Measurements from ENCODE around the gene CKB. TPM values are rescaled to one million over a fixed set of nuclear protein-coding genes. Genes with fewer than 3 reads are reported as not detected.
A peak's percentile ranks its signal among the peaks of the same experiment; 100 is the strongest.

Gene CKB
- total and polyA plus RNA-seq, 9 of the 15 experiments (the other 6 are each of a cell fraction or from before 2014, with no cell fraction given), result 23.9 to 692 (median 132) TPM

DNA sequence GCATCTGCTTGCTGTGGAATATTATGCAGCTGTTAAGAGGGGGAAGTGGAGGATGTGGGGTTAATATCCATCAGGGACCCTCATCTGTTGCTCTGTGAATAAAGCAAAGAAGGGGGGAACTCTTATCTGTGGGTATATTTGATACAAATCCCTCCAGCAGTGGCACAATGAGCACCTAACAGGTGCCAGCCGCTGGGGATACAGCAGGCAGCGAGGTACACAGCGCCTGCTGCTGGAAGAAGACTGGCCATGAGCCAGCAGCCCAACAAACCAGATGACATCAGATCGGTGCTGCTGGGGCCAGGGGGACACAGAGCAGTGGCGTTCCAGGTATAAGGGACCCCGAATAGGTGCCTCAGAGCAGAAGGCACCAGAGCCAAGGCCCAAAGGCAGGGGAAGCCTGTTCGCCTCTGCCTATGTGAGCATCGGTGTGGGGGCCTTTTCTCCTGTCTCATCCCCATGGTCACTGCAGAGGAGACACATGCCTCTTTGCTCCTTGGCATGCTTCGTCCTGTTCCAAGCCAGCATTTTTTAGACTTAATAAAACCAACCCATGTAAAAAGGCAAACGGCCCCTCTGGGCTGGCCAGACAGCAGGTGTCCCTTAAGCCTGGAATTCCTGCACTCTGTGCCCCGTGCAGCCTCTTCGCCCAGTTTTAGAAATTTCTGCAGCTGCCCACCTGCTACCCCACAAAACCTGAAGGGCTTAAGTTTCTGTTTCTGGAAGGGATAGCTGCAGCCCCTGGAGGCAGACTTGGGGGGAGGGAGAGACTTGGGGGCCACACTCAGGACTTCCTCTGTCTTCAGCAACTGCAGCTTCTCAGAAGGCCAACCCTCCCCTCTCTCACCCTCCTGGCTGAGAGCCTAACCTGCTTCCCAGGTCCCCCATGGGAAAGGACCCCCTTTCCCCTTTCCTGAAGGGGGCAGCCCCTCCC, 1.6 kb upstream of the CKB start:
- POLR2A ChIA-PET, result no interaction called here
- intact Hi-C loops (cut with micrococcal nuclease), result loop anchor here (10.0 kb wide), 1 partner anchor 129 kb away; no protein-coding TSS in a partner anchor
- BruUV-seq (replicated peaks), result no TSS peak
- Histone ChIP-seq H3K9me1 (ENCODE audit: control insufficient read depth, insufficient read depth, low read length) (no peaks in the 10 kb centered on the region), H3K9me3 (replicated peaks; ENCODE audit: control insufficient read depth, insufficient read depth, low read depth, low read length) (no peaks in the 10 kb centered on the region), H3K4me3 (no peak overlapping the region), H3K79me2 (ENCODE audit: control insufficient read depth, insufficient read depth, low read length) (peaks cover 33% of the 10 kb centered on the region), H3K27me3 (ENCODE audit: control insufficient read depth in 2 of 2, insufficient read depth in 2 of 2, low read length in 2 of 2) (no peaks in the 10 kb centered on the region), H4K20me1 (replicated peaks; ENCODE audit: control insufficient read depth, insufficient read depth, low read length) (peaks cover 11% of the 10 kb centered on the region; the same call in 1 of the 2 replicates), H3K9ac (ENCODE audit: insufficient read depth in 1 of 2, low read depth in 2 of 2, low read length in 2 of 2) (peak overlapping the region in 1 of 2 experiments; percentile 55; a peak in 1 of 4 replicates), H3K36me3 (ENCODE audit: control insufficient read depth, insufficient read depth, low read length) (peaks cover 16% of the 10 kb centered on the region; the same call in 1 of the 3 replicates), H3K4me1 (replicated peaks in 1 of 2; ENCODE audit: control insufficient read depth in 2 of 2, insufficient read depth in 2 of 2, low read length in 2 of 2) (peaks cover 31 to 88% of the 10 kb centered on the region in 2 experiments), H3K27ac (ENCODE audit: extremely low read depth, low read depth, low read length) (no peak overlapping the region), H3K4me2 (ENCODE audit: insufficient read depth, low read length) (no peak overlapping the region), H2AFZ (ENCODE audit: low read depth, low read length) (no peak overlapping the region)
- DNase-seq (ENCODE audit: extremely low read depth in 1 of 4, low spot score in 3 of 4) (no peak), FAIRE-seq (no peak), ATAC-seq (no peak)
- CTCF ChIA-PET (ENCODE audit: low intra/inter-chr PET ratio), result no interaction called here
- in situ Hi-C loops (cut with MboI), result no loop called here
- WGBS (ENCODE audit: insufficient coverage, low coverage, missing lambda C conversion rate), result 80% methylated on average over 9 of the region's 12 CpGs
- peak; percentile 52 for TF ChIP-seq NFIC (IDR thresholded peaks at IDR 0.05)
- TF ChIP-seq ZC3H4 (CRISPR knock-in tag; IDR thresholded peaks at IDR 0.05; ENCODE audit: borderline replicate concordance), result no peak
- TF ChIP-seq MCM7 (IDR thresholded peaks at IDR 0.05), result no peak
- TF ChIP-seq, protein P1, sequence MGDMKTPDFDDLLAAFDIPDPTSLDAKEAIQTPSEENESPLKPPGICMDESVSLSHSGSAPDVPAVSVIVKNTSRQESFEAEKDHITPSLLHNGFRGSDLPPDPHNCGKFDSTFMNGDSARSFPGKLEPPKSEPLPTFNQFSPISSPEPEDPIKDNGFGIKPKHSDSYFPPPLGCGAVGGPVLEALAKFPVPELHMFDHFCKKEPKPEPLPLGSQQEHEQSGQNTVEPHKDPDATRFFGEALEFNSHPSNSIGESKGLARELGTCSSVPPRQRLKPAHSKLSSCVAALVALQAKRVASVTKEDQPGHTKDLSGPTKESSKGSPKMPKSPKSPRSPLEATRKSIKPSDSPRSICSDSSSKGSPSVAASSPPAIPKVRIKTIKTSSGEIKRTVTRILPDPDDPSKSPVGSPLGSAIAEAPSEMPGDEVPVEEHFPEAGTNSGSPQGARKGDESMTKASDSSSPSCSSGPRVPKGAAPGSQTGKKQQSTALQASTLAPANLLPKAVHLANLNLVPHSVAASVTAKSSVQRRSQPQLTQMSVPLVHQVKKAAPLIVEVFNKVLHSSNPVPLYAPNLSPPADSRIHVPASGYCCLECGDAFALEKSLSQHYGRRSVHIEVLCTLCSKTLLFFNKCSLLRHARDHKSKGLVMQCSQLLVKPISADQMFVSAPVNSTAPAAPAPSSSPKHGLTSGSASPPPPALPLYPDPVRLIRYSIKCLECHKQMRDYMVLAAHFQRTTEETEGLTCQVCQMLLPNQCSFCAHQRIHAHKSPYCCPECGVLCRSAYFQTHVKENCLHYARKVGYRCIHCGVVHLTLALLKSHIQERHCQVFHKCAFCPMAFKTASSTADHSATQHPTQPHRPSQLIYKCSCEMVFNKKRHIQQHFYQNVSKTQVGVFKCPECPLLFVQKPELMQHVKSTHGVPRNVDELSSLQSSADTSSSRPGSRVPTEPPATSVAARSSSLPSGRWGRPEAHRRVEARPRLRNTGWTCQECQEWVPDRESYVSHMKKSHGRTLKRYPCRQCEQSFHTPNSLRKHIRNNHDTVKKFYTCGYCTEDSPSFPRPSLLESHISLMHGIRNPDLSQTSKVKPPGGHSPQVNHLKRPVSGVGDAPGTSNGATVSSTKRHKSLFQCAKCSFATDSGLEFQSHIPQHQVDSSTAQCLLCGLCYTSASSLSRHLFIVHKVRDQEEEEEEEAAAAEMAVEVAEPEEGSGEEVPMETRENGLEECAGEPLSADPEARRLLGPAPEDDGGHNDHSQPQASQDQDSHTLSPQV (IDR thresholded peaks at IDR 0.05), result no peak
- no peak for TF ChIP-seq RBBP5 (IDR thresholded peaks at IDR 0.05; ENCODE audit: borderline replicate concordance, insufficient read depth, low read length, poor library complexity, severe bottlenecking)
- TF ChIP-seq RNF2 (IDR thresholded peaks at IDR 0.05), result no peak
- no peak for TF ChIP-seq EGR1 (conservative IDR thresholded peaks at IDR 0.05)
- TF ChIP-seq, protein P2, sequence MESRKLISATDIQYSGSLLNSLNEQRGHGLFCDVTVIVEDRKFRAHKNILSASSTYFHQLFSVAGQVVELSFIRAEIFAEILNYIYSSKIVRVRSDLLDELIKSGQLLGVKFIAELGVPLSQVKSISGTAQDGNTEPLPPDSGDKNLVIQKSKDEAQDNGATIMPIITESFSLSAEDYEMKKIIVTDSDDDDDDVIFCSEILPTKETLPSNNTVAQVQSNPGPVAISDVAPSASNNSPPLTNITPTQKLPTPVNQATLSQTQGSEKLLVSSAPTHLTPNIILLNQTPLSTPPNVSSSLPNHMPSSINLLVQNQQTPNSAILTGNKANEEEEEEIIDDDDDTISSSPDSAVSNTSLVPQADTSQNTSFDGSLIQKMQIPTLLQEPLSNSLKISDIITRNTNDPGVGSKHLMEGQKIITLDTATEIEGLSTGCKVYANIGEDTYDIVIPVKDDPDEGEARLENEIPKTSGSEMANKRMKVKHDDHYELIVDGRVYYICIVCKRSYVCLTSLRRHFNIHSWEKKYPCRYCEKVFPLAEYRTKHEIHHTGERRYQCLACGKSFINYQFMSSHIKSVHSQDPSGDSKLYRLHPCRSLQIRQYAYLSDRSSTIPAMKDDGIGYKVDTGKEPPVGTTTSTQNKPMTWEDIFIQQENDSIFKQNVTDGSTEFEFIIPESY (CRISPR knock-in tag; IDR thresholded peaks at IDR 0.05), result peak; percentile 67; the same call in 1 of the 2 replicates
- TF ChIP-seq SIN3A (IDR thresholded peaks at IDR 0.05; ENCODE audit: borderline replicate concordance in 2 of 2, control insufficient read depth in 1 of 2, low read depth in 2 of 2, low read length in 2 of 2), result no peak
- TF ChIP-seq, protein P3, sequence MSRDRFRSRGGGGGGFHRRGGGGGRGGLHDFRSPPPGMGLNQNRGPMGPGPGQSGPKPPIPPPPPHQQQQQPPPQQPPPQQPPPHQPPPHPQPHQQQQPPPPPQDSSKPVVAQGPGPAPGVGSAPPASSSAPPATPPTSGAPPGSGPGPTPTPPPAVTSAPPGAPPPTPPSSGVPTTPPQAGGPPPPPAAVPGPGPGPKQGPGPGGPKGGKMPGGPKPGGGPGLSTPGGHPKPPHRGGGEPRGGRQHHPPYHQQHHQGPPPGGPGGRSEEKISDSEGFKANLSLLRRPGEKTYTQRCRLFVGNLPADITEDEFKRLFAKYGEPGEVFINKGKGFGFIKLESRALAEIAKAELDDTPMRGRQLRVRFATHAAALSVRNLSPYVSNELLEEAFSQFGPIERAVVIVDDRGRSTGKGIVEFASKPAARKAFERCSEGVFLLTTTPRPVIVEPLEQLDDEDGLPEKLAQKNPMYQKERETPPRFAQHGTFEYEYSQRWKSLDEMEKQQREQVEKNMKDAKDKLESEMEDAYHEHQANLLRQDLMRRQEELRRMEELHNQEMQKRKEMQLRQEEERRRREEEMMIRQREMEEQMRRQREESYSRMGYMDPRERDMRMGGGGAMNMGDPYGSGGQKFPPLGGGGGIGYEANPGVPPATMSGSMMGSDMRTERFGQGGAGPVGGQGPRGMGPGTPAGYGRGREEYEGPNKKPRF (IDR thresholded peaks at IDR 0.05; ENCODE audit: low read depth, low read length), result no peak
